Neural cell (in vitro differentiated cells): ENCODE data around the gene UBXN6. TPM values are rescaled to one million over a fixed set of nuclear protein-coding genes. Genes with fewer than 3 reads are reported as not detected.

Experiments used
- H2AFZ ChIP-seq: fragments of 200-600, 300-800 bp; sonication (generic), shearing (Covaris generic); 2 replicates; pipeline ENCODE4 v1.6.0; 2014; ENCODE audit warnings: low read depth, mild to moderate bottlenecking, antibody characterized with exemption, low read length, moderate library complexity
- H3F3A ChIP-seq: fragments of 200-600 bp; shearing (Covaris generic); 2 replicates; pipeline ENCODE4 v1.6.1; 2016; ENCODE audit warnings: mild to moderate bottlenecking, moderate library complexity, mixed read lengths, antibody characterized with exemption, low read length; ENCODE audit not compliant: insufficient read depth, poor library complexity, severe bottlenecking
- H3K27ac ChIP-seq: fragments of 200-600, 300-800 bp; sonication (generic), shearing (Covaris generic); 2 replicates; pipeline ENCODE4 v1.5.1; 2014; ENCODE audit warnings: mild to moderate bottlenecking, low read length, moderate library complexity
- H3K27me3 ChIP-seq: fragments of 300-800, 200-600 bp; sonication (generic), shearing (Covaris generic); 2 replicates; pipeline ENCODE4 v1.6.0; 2014; ENCODE audit warnings: mild to moderate bottlenecking, low read depth, low read length, moderate library complexity; ENCODE audit not compliant: insufficient read depth
- H3K36me3 ChIP-seq: fragments of 300-800, 200-600 bp; sonication (generic), shearing (Covaris generic); 2 replicates; pipeline ENCODE4 v1.5.1; 2014; ENCODE audit warnings: mild to moderate bottlenecking, antibody characterized with exemption, low read length, moderate library complexity; ENCODE audit not compliant: insufficient read depth
- H3K4me2 ChIP-seq: fragments of 300-800, 200-600 bp; sonication (generic), shearing (Covaris generic); 2 replicates; pipeline ENCODE4 v1.6.0; 2014; ENCODE audit warnings: mild to moderate bottlenecking, low read length
- H3K4me3 ChIP-seq: fragments of 300-800, 200-600 bp; sonication (generic), shearing (Covaris generic); 2 replicates; pipeline ENCODE4 v1.5.1; 2014; ENCODE audit warnings: mild to moderate bottlenecking, low read length, moderate library complexity
- H3K79me2 ChIP-seq: fragments of 200-600 bp; shearing (Covaris generic); replicated peaks from 2 replicates; pipeline ENCODE4 v1.6.0; 2014; ENCODE audit warnings: mild to moderate bottlenecking, low read length, moderate library complexity; ENCODE audit not compliant: insufficient read depth
- H3K9ac ChIP-seq: fragments of 300-800, 200-600 bp; sonication (generic), shearing (Covaris generic); 2 replicates; pipeline ENCODE4 v1.6.1; 2016; ENCODE audit warnings: mild to moderate bottlenecking, low read length, mixed read lengths
- H3K9me2 ChIP-seq: fragments of 200-600 bp; shearing (Covaris generic); 2 replicates; pipeline ENCODE4 v1.6.1; 2016; ENCODE audit warnings: mild to moderate bottlenecking, low read length, mixed read lengths; ENCODE audit not compliant: insufficient read depth
- H3K9me3 ChIP-seq: fragments of 200-600, 300-800 bp; sonication (generic), shearing (Covaris generic); 2 replicates; pipeline ENCODE4 v1.6.1; 2016; ENCODE audit warnings: mild to moderate bottlenecking, mixed run types, low read length, moderate library complexity, mixed read lengths
- H4K20me1 ChIP-seq: fragments of 200-600 bp; shearing (Covaris generic); 2 replicates; pipeline ENCODE4 v1.6.1; 2016; ENCODE audit warnings: mild to moderate bottlenecking, mixed run types; ENCODE audit not compliant: insufficient read depth
- EP300 ChIP-seq: fragments of 450-650 bp; conservative IDR thresholded peaks from 2 replicates; pipeline ENCODE4 v1.6.1; 2014; ENCODE audit warnings: antibody characterized with exemption, mild to moderate bottlenecking, moderate library complexity; ENCODE audit not compliant: poor library complexity, severe bottlenecking
- EZH2 ChIP-seq: fragments of 200-600, 300-800 bp; shearing (Covaris generic), sonication (generic); IDR thresholded peaks from 2 replicates; pipeline ENCODE4 v1.6.1; 2014; ENCODE audit warnings: antibody characterized with exemption, low read length, borderline replicate concordance, mild to moderate bottlenecking; ENCODE audit not compliant: insufficient read depth, poor library complexity, severe bottlenecking
- MXI1 ChIP-seq: fragments of 450-650 bp; conservative IDR thresholded peaks from 2 replicates; pipeline ENCODE4 v1.6.1; 2014; ENCODE audit warnings: antibody characterized with exemption, mild to moderate bottlenecking; ENCODE audit not compliant: poor library complexity, severe bottlenecking
- POLR2AphosphoS5 ChIP-seq: IDR thresholded peaks from 2 replicates; pipeline ENCODE4 v1.6.1; 2012
- RAD21 ChIP-seq: fragments of 450-650 bp; conservative IDR thresholded peaks from 2 replicates; pipeline ENCODE4 v1.6.1; 2014; ENCODE audit warnings: antibody characterized with exemption, mild to moderate bottlenecking, moderate library complexity
- REST ChIP-seq: IDR thresholded peaks from 2 replicates; pipeline ENCODE4 v1.6.1; 2012; ENCODE audit warnings: borderline replicate concordance
- SMC3 ChIP-seq: fragments of 450-650 bp; conservative IDR thresholded peaks from 2 replicates; pipeline ENCODE4 v1.6.1; 2014; ENCODE audit warnings: antibody characterized with exemption, mild to moderate bottlenecking, moderate library complexity; ENCODE audit not compliant: poor library complexity
- TAF1 ChIP-seq: IDR thresholded peaks from 2 replicates; pipeline ENCODE4 v1.6.1; 2012; ENCODE audit warnings: low read depth
- polyA plus RNA-seq: library from polyadenylated mRNA; depleted of rRNA; stranded (reverse); fragments of >200 nt; gene quantifications from 2 replicates; pipeline ENCODE4 v1.2.3, GENCODE V29; 2014
- TF ChIP-seq, protein P1 (sequence below): fragments of 450-650 bp; IDR thresholded peaks from 2 replicates; pipeline ENCODE4 v1.5.1; 2014; ENCODE audit warnings: antibody characterized with exemption, mild to moderate bottlenecking, moderate library complexity; ENCODE audit not compliant: poor library complexity, severe bottlenecking

UBXN6 gene
- polyA plus RNA-seq, 1 donor from 2014 or later: 102 TPM

DNA sequence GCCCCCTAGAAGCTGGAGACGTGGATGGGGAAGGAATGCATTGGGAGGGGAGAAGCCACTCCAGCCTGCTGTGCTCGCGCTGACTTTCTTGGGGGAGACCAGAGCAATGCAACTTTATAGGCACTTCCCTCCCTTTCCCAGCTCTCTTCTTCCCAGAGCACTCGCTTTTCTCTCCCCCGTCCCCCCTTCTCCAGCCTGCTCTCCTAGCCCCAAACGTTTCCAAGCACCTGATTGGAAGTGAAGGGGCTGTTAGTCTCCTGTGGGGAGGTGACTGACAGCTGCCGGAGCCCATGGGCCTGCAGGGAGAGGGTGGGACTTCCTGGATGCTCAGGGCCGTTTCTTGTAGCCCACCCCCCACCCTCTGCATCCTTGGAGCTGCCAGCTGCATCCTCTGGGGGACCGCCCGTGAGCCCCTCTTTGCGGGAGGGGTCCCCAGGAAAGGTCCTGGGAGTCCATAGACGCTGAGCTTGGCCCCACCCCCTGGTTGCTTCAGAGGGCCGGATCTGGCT is 17.0 kb upstream of the UBXN6 start:
- H3K27ac ChIP-seq: peak overlapping the region; percentile 65
- no peaks in the 10 kb centered on the region for H3K27me3 ChIP-seq
- peak overlapping the region; percentile 83 for H3K9ac ChIP-seq
- TF ChIP-seq EP300 (no peak), EZH2 (no peak), SMC3 (peak; percentile 42), RAD21 (no peak), MXI1 (peak; percentile 43), REST (no peak), POLR2AphosphoS5 (peak; percentile 28), TAF1 (no peak)
- TF ChIP-seq, protein P1, sequence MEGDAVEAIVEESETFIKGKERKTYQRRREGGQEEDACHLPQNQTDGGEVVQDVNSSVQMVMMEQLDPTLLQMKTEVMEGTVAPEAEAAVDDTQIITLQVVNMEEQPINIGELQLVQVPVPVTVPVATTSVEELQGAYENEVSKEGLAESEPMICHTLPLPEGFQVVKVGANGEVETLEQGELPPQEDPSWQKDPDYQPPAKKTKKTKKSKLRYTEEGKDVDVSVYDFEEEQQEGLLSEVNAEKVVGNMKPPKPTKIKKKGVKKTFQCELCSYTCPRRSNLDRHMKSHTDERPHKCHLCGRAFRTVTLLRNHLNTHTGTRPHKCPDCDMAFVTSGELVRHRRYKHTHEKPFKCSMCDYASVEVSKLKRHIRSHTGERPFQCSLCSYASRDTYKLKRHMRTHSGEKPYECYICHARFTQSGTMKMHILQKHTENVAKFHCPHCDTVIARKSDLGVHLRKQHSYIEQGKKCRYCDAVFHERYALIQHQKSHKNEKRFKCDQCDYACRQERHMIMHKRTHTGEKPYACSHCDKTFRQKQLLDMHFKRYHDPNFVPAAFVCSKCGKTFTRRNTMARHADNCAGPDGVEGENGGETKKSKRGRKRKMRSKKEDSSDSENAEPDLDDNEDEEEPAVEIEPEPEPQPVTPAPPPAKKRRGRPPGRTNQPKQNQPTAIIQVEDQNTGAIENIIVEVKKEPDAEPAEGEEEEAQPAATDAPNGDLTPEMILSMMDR: peak; percentile 27
- no peaks in the 10 kb centered on the region for H4K20me1 ChIP-seq
- no peaks in the 10 kb centered on the region for H3K9me2 ChIP-seq
- H3K79me2 ChIP-seq: peaks cover 22% of the 10 kb centered on the region
- no peaks in the 10 kb centered on the region for H3K9me3 ChIP-seq
- H3K4me2 ChIP-seq: peak overlapping the region; percentile 99
- H3F3A ChIP-seq: peaks cover 3% of the 10 kb centered on the region
- peak overlapping the region; percentile 88 for H3K4me3 ChIP-seq
- peak overlapping the region; percentile 56 for H2AFZ ChIP-seq
- no peaks in the 10 kb centered on the region for H3K36me3 ChIP-seq

DNA sequence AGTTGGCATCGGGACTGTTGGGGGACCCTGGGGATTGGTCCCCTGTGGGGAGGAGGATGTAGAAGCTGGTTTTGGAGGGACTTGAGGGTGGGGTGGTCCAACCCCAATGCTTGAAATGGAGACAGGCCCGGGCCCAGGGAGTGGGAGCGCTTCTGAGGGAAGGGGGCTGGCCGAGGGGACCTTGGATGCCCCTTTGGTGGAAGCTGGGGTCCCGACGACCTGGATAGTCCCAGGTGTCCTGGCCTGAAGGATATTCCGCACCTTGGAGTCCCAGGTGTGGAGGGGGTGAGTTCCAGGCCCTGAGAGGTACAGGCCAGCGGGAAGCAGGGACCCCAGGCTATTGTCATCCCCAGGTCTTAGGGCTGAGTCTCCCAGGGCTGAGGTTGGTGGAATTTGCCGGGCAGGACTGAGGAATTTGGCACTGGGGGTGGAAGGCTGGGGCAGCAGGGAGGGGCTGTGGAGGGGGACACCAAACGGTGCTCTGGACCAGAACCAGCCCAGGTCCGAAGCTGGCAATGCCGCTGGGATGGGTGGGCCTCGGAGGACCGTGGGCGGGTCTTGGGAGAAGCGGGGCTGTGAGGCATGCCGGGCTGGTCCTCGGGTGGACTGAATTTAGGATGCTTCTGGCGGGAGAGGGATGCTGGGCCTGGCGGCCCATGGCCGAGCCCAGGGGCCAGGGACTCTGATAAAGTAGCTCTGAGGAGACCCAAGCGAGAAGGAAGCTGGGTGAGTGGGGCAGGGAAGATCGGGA is 16.3 kb upstream of the UBXN6 start:
- Histone ChIP-seq H3K36me3 (no peaks in the 10 kb centered on the region), H3F3A (peaks cover 3% of the 10 kb centered on the region), H3K9me3 (no peaks in the 10 kb centered on the region), H3K4me3 (peak overlapping the region; percentile 88), H3K27me3 (no peaks in the 10 kb centered on the region), H3K9ac (peak overlapping the region; percentile 83), H3K4me2 (peak overlapping the region; percentile 99), H3K9me2 (no peaks in the 10 kb centered on the region), H4K20me1 (no peaks in the 10 kb centered on the region), H3K79me2 (peaks cover 22% of the 10 kb centered on the region), H2AFZ (peak overlapping the region; percentile 27), H3K27ac (peak overlapping the region; percentile 65)
- TF ChIP-seq, protein P1: no peak
- no peak for TF ChIP-seq MXI1
- TF ChIP-seq REST: no peak
- TF ChIP-seq EP300: no peak
- TF ChIP-seq POLR2AphosphoS5: no peak
- TF ChIP-seq SMC3: no peak
- TF ChIP-seq RAD21: no peak
- TF ChIP-seq TAF1: no peak
- no peak for TF ChIP-seq EZH2
